WTC11 (cell line): ENCODE results near the gene CAMTA1. TPM values are rescaled to one million over a fixed set of nuclear protein-coding genes. Genes with fewer than 3 reads are reported as not detected.

Source experiments
- ATAC-seq: fragments of 200-7000 bp; cut with Tn5 transposase; 2 replicates; pipeline ENCODE4 v1.10.0; 2021; ENCODE audit warnings: mild to moderate bottlenecking, moderate library complexity
- CTCF ChIA-PET: fragments of 300-600 bp; sonication (Branson Sonifier 250); formaldehyde crosslinking; loops from one replicate; lab custom pipeline; 2021; ENCODE audit warnings: antibody characterized with exemption; lab: Charles Lee
- POLR2A ChIA-PET: fragments of 350-600 bp; sonication (Branson Sonifier 250); formaldehyde crosslinking; loops from one replicate; lab custom pipeline; 2021; ENCODE audit warnings: antibody characterized with exemption; lab: Charles Lee
- DNase-seq: peaks from one replicate; pipeline ENCODE4 v3.0.0; 2021; ENCODE audit warnings: low spot score
- H3K27ac Mint-ChIP-seq: 2 replicates; pipeline ENCODE4 v1.8.0; 2021; ENCODE audit warnings: mixed read lengths
- H3K27me3 Mint-ChIP-seq: 2 replicates; pipeline ENCODE4 v1.8.0; 2021; ENCODE audit warnings: low read depth, mild to moderate bottlenecking, moderate library complexity, mixed read lengths
- H3K36me3 Mint-ChIP-seq: 2 replicates; pipeline ENCODE4 v1.8.0; 2021; ENCODE audit warnings: mixed read lengths
- H3K4me1 Mint-ChIP-seq: 2 replicates; pipeline ENCODE4 v1.8.0; 2022; ENCODE audit warnings: mixed read lengths
- H3K4me3 Mint-ChIP-seq: 2 replicates; pipeline ENCODE4 v1.8.0; 2021; ENCODE audit warnings: mild to moderate bottlenecking, moderate library complexity, mixed read lengths
- H3K9me3 Mint-ChIP-seq: 2 replicates; pipeline ENCODE4 v1.8.0; 2021; ENCODE audit warnings: mixed read lengths
- CREM ChIP-seq: sonication (generic); formaldehyde crosslinking; IDR thresholded peaks from 2 replicates; pipeline ENCODE4 v1.8.1; 2022; ENCODE audit warnings: mild to moderate bottlenecking, missing genetic modification reagents, moderate library complexity
- ELF4 ChIP-seq: sonication (generic); formaldehyde crosslinking; IDR thresholded peaks from 2 replicates; pipeline ENCODE4 v1.8.1; 2022; ENCODE audit warnings: low read depth, mild to moderate bottlenecking, moderate library complexity, missing genetic modification reagents
- EMX1 ChIP-seq: fragments of 250-450 bp; sonication (Bioruptor Pico); IDR thresholded peaks from 2 replicates; pipeline ENCODE4 v1.8.0; 2021; ENCODE audit warnings: mild to moderate bottlenecking
- FOXJ3 ChIP-seq: sonication (generic); formaldehyde crosslinking; IDR thresholded peaks from 2 replicates; pipeline ENCODE4 v1.9.0; 2021; ENCODE audit warnings: missing genetic modification reagents, mild to moderate bottlenecking, borderline replicate concordance
- GTF2I ChIP-seq: fragments of 250-450 bp; sonication (Bioruptor Pico); conservative IDR thresholded peaks from 2 replicates; pipeline ENCODE4 v1.4.0; 2021; ENCODE audit warnings: mild to moderate bottlenecking
- JAZF1 ChIP-seq: fragments of 250-450 bp; sonication (Bioruptor Pico); IDR thresholded peaks from 2 replicates; pipeline ENCODE4 v1.9.0; 2021; ENCODE audit warnings: moderate library complexity, mild to moderate bottlenecking, inconsistent platforms
- JUN ChIP-seq: sonication (generic); formaldehyde crosslinking; IDR thresholded peaks from 2 replicates; pipeline ENCODE4 v1.8.0; 2023; ENCODE audit warnings: mild to moderate bottlenecking, missing genetic modification reagents
- KAT7 ChIP-seq: sonication (generic); formaldehyde crosslinking; IDR thresholded peaks from 2 replicates; pipeline ENCODE4 v1.8.1; 2023; ENCODE audit warnings: missing genetic modification reagents, mild to moderate bottlenecking, borderline replicate concordance
- NFATC4 ChIP-seq: fragments of 250-450 bp; sonication (Bioruptor Pico); IDR thresholded peaks from 2 replicates; pipeline ENCODE4 v1.9.0; 2021; ENCODE audit warnings: mild to moderate bottlenecking
- NFE2L1 ChIP-seq: sonication (generic); formaldehyde crosslinking; IDR thresholded peaks from 2 replicates; pipeline ENCODE4 v1.8.1; 2023; ENCODE audit warnings: missing genetic modification reagents
- PRRX2 ChIP-seq: fragments of 250-450 bp; sonication (Bioruptor Pico); IDR thresholded peaks from 2 replicates; pipeline ENCODE4 v1.8.0; 2021; ENCODE audit warnings: mild to moderate bottlenecking
- RELA ChIP-seq: sonication (generic); formaldehyde crosslinking; IDR thresholded peaks from 2 replicates; pipeline ENCODE4 v1.8.1; 2022; ENCODE audit warnings: missing genetic modification reagents, mild to moderate bottlenecking, borderline replicate concordance
- SMAD3 ChIP-seq: sonication (generic); formaldehyde crosslinking; IDR thresholded peaks from 2 replicates; pipeline ENCODE4 v1.8.0; 2022; ENCODE audit warnings: missing genetic modification reagents, mild to moderate bottlenecking, borderline replicate concordance
- SMAD4 ChIP-seq: sonication (generic); formaldehyde crosslinking; IDR thresholded peaks from 2 replicates; pipeline ENCODE4 v1.8.0; 2022; ENCODE audit warnings: mild to moderate bottlenecking, missing genetic modification reagents
- SOX15 ChIP-seq: fragments of 250-450 bp; sonication (Bioruptor Pico); IDR thresholded peaks from 2 replicates; pipeline ENCODE4 v1.9.0; 2021; ENCODE audit warnings: mild to moderate bottlenecking
- TEAD1 ChIP-seq: sonication (generic); formaldehyde crosslinking; IDR thresholded peaks from 2 replicates; pipeline ENCODE4 v1.8.0; 2022; ENCODE audit warnings: mild to moderate bottlenecking, missing genetic modification reagents
- ZNF121 ChIP-seq: sonication (generic); formaldehyde crosslinking; IDR thresholded peaks from 2 replicates; pipeline ENCODE4 v1.8.0; 2023; ENCODE audit warnings: missing genetic modification reagents
- ZNF263 ChIP-seq: sonication (generic); formaldehyde crosslinking; IDR thresholded peaks from 2 replicates; pipeline ENCODE4 v1.8.1; 2022; ENCODE audit warnings: low read depth, mild to moderate bottlenecking, moderate library complexity, missing genetic modification reagents
- ZNF416 ChIP-seq: fragments of 250-450 bp; sonication (Bioruptor Pico); IDR thresholded peaks from 2 replicates; pipeline ENCODE4 v1.9.0; 2021; ENCODE audit warnings: mild to moderate bottlenecking, inconsistent platforms
- ZNF423 ChIP-seq: fragments of 250-450 bp; sonication (Bioruptor Pico); IDR thresholded peaks from 2 replicates; pipeline ENCODE4 v2.1.2; 2022; ENCODE audit warnings: mild to moderate bottlenecking, moderate library complexity
- total RNA-seq: library from RNA; stranded (reverse); gene quantifications from 3 replicates; pipeline ENCODE4 v1.2.3, GENCODE V29; 2021
- TF ChIP-seq, protein P1 (sequence below): fragments of 250-450 bp; sonication (Bioruptor Pico); IDR thresholded peaks from 2 replicates; pipeline ENCODE4 v1.9.0; 2021; ENCODE audit warnings: mild to moderate bottlenecking, borderline replicate concordance
- TF ChIP-seq, protein P2 (sequence below): sonication (generic); formaldehyde crosslinking; IDR thresholded peaks from 2 replicates; pipeline ENCODE4 v1.8.0; 2022; ENCODE audit warnings: mild to moderate bottlenecking, missing genetic modification reagents
- TF ChIP-seq, protein P3 (sequence below): sonication (generic); formaldehyde crosslinking; conservative IDR thresholded peaks from 2 replicates; pipeline ENCODE4 v1.8.1; 2023; ENCODE audit warnings: mild to moderate bottlenecking, low read depth, missing genetic modification reagents, moderate library complexity
- TF ChIP-seq, protein P4 (sequence below): sonication (generic); formaldehyde crosslinking; IDR thresholded peaks from 2 replicates; pipeline ENCODE4 v1.8.1; 2022; ENCODE audit warnings: low read depth, missing genetic modification reagents, borderline replicate concordance

CAMTA1 gene
- total RNA-seq, 1 experiment from 2014 or later: 86.4 TPM

DNA sequence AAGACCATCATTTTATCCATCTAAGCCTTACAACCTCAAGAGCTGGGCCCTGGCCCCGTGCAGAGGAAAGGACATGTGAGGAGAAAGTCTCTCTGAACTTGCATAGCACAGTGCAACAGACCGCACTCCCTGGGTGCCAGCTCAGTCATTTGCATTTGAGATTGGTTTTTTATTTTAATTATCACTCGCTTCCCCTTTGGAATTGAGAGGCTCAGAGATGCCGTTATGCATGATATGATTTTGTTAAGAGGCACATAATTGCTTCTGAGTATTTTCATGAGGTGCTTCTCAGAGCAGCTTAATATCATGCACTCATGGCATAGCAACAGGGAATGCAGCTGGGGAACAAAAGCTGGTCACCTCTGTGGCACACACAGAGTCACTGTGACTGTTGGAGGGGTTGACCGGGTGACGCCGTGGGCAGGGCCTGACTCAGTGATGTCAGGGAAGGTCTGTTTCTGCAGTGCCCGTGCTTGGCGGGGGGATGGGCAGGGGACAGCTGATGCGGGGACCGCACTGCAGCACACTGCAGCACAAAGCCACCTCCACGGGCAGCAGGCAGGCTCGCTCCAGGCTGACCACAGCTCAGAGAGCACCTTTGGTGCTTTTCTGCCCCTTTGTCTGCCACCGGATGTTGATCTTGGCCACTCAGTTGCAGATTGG lies 942.7 kb downstream of the CAMTA1 start:
- peaks cover 11% of the 10 kb centered on the region for H3K4me1 Mint-ChIP-seq
- peak; percentile 15 for DNase-seq
- H3K27ac Mint-ChIP-seq: no peak overlapping the region
- no peaks in the 10 kb centered on the region; the same call in 1 of the 2 replicates for H3K27me3 Mint-ChIP-seq
- H3K9me3 Mint-ChIP-seq: no peaks in the 10 kb centered on the region
- ChIA-PET POLR2A (no interaction called here), CTCF (interaction anchor here (0.8 to 1.6 kb wide), 3 partner anchors 25 to 60 kb away, joined by 3 to 7 read pairs (median 5); no protein-coding TSS in a partner anchor)
- TF ChIP-seq TEAD1: no peak
- TF ChIP-seq NFATC4 (CRISPR knock-in tag): no peak
- no peaks in the 10 kb centered on the region for H3K36me3 Mint-ChIP-seq
- ATAC-seq: 0 out of 2 replicates have a peak, but pooled peaks have one; percentile 26
- no peak overlapping the region for H3K4me3 Mint-ChIP-seq

DNA sequence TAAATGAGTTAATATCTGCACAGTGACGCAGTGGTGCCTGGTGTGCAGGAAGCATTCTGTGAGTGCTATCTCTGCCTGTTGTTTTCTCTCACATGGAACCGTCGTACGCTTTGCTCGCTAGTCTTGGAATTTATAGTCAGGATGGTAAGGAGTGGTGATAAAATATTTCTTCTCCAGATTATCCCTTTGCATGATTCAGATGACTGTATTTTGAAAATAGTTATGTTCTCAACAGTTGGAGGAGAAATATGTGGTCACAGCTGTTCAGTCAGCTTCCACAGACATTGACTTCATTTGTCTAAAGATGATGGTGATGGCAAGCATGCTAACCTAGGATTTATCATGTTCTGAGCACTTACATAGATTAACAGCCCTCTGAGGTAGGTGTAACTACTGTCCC lies 944.5 kb downstream of the CAMTA1 start:
- CTCF ChIA-PET: interaction anchor here (0.7 kb wide), 1 partner anchor 61 kb away, joined by 3 read pairs; no protein-coding TSS in a partner anchor
- TF ChIP-seq NFE2L1 (CRISPR knock-in tag): no peak
- no peak for TF ChIP-seq JUN (CRISPR knock-in tag)
- TF ChIP-seq, protein P1, sequence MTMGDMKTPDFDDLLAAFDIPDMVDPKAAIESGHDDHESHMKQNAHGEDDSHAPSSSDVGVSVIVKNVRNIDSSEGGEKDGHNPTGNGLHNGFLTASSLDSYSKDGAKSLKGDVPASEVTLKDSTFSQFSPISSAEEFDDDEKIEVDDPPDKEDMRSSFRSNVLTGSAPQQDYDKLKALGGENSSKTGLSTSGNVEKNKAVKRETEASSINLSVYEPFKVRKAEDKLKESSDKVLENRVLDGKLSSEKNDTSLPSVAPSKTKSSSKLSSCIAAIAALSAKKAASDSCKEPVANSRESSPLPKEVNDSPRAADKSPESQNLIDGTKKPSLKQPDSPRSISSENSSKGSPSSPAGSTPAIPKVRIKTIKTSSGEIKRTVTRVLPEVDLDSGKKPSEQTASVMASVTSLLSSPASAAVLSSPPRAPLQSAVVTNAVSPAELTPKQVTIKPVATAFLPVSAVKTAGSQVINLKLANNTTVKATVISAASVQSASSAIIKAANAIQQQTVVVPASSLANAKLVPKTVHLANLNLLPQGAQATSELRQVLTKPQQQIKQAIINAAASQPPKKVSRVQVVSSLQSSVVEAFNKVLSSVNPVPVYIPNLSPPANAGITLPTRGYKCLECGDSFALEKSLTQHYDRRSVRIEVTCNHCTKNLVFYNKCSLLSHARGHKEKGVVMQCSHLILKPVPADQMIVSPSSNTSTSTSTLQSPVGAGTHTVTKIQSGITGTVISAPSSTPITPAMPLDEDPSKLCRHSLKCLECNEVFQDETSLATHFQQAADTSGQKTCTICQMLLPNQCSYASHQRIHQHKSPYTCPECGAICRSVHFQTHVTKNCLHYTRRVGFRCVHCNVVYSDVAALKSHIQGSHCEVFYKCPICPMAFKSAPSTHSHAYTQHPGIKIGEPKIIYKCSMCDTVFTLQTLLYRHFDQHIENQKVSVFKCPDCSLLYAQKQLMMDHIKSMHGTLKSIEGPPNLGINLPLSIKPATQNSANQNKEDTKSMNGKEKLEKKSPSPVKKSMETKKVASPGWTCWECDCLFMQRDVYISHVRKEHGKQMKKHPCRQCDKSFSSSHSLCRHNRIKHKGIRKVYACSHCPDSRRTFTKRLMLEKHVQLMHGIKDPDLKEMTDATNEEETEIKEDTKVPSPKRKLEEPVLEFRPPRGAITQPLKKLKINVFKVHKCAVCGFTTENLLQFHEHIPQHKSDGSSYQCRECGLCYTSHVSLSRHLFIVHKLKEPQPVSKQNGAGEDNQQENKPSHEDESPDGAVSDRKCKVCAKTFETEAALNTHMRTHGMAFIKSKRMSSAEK (CRISPR knock-in tag): no peak
- no peak for TF ChIP-seq KAT7
- H3K4me3 Mint-ChIP-seq: no peak overlapping the region
- no peaks in the 10 kb centered on the region; the same call in 1 of the 2 replicates for H3K27me3 Mint-ChIP-seq
- no peaks in the 10 kb centered on the region for H3K36me3 Mint-ChIP-seq
- no peaks in the 10 kb centered on the region for H3K9me3 Mint-ChIP-seq
- ATAC-seq (no peak), DNase-seq (no peak)
- peaks cover 11% of the 10 kb centered on the region for H3K4me1 Mint-ChIP-seq
- no peak overlapping the region for H3K27ac Mint-ChIP-seq
- POLR2A ChIA-PET: no interaction called here

DNA sequence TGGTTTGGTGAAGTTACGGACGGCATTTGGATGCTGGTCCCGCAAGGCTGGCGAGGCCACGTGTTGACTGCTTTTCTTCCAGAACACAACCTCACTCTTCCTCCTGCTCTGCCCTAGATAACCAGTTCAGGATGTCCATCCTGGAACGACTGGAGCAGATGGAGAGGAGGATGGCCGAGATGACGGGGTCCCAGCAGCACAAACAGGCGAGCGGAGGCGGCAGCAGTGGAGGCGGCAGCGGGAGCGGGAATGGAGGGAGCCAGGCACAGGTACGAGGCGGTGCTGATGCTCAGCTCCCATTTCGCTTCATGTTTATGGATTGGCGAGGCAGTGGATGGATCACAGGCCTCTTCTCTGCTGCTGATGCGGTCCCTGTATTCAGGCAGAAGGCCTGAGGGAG lies 947.1 kb downstream of the CAMTA1 start:
- Mint-ChIP-seq H3K9me3 (no peaks in the 10 kb centered on the region), H3K36me3 (peaks cover 10% of the 10 kb centered on the region), H3K27me3 (no peaks in the 10 kb centered on the region; the same call in 1 of the 2 replicates), H3K27ac (no peak overlapping the region), H3K4me3 (no peak overlapping the region), H3K4me1 (peaks cover 11% of the 10 kb centered on the region)
- DNase-seq: no peak
- ATAC-seq: no peak
- ChIA-PET POLR2A (no interaction called here), CTCF (interaction anchor here (0.6 kb wide), 1 partner anchor 20 kb away, joined by 3 read pairs; no protein-coding TSS in a partner anchor)
- TF ChIP-seq GTF2I (CRISPR knock-in tag) (no peak), ELF4 (CRISPR knock-in tag) (no peak), TEAD1 (no peak), FOXJ3 (CRISPR knock-in tag) (no peak), ZNF263 (CRISPR knock-in tag) (no peak), CREM (CRISPR knock-in tag) (no peak), ZNF121 (CRISPR knock-in tag) (no peak), EMX1 (CRISPR knock-in tag) (no peak), JAZF1 (CRISPR knock-in tag) (no peak), ZNF423 (no peak), SMAD3 (CRISPR knock-in tag) (no peak), PRRX2 (CRISPR knock-in tag) (no peak), RELA (CRISPR knock-in tag) (no peak), ZNF416 (CRISPR knock-in tag) (no peak), SMAD4 (CRISPR knock-in tag) (no peak), SOX15 (CRISPR knock-in tag) (no peak)
- TF ChIP-seq, protein P2, sequence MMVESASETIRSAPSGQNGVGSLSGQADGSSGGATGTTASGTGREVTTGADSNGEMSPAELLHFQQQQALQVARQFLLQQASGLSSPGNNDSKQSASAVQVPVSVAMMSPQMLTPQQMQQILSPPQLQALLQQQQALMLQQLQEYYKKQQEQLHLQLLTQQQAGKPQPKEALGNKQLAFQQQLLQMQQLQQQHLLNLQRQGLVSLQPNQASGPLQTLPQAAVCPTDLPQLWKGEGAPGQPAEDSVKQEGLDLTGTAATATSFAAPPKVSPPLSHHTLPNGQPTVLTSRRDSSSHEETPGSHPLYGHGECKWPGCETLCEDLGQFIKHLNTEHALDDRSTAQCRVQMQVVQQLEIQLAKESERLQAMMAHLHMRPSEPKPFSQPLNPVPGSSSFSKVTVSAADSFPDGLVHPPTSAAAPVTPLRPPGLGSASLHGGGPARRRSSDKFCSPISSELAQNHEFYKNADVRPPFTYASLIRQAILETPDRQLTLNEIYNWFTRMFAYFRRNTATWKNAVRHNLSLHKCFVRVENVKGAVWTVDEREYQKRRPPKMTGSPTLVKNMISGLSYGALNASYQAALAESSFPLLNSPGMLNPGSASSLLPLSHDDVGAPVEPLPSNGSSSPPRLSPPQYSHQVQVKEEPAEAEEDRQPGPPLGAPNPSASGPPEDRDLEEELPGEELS (CRISPR knock-in tag): no peak
- TF ChIP-seq, protein P3, sequence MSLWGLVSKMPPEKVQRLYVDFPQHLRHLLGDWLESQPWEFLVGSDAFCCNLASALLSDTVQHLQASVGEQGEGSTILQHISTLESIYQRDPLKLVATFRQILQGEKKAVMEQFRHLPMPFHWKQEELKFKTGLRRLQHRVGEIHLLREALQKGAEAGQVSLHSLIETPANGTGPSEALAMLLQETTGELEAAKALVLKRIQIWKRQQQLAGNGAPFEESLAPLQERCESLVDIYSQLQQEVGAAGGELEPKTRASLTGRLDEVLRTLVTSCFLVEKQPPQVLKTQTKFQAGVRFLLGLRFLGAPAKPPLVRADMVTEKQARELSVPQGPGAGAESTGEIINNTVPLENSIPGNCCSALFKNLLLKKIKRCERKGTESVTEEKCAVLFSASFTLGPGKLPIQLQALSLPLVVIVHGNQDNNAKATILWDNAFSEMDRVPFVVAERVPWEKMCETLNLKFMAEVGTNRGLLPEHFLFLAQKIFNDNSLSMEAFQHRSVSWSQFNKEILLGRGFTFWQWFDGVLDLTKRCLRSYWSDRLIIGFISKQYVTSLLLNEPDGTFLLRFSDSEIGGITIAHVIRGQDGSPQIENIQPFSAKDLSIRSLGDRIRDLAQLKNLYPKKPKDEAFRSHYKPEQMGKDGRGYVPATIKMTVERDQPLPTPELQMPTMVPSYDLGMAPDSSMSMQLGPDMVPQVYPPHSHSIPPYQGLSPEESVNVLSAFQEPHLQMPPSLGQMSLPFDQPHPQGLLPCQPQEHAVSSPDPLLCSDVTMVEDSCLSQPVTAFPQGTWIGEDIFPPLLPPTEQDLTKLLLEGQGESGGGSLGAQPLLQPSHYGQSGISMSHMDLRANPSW (CRISPR knock-in tag): no peak
- TF ChIP-seq, protein P4, sequence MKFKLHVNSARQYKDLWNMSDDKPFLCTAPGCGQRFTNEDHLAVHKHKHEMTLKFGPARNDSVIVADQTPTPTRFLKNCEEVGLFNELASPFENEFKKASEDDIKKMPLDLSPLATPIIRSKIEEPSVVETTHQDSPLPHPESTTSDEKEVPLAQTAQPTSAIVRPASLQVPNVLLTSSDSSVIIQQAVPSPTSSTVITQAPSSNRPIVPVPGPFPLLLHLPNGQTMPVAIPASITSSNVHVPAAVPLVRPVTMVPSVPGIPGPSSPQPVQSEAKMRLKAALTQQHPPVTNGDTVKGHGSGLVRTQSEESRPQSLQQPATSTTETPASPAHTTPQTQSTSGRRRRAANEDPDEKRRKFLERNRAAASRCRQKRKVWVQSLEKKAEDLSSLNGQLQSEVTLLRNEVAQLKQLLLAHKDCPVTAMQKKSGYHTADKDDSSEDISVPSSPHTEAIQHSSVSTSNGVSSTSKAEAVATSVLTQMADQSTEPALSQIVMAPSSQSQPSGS (CRISPR knock-in tag): no peak
